ENCODE data around the gene GPR132. TPM values are rescaled to one million over a fixed set of nuclear protein-coding genes. Genes with fewer than 3 reads are reported as not detected.

The GPR132 gene
- total and polyA plus RNA-seq, 2 of the 13 experiments (the other 11 are each of a cell fraction or from before 2014, with no cell fraction given): not detected

- TF ChIP-seq AHR (CRISPR knock-in tag; IDR thresholded peaks at IDR 0.05): no peak; the same call in 1 of the 2 replicates
- peak; percentile 79; the same call in 1 of the 2 replicates for TF ChIP-seq ZNF816 (CRISPR knock-in tag; IDR thresholded peaks at IDR 0.05; ENCODE audit: borderline replicate concordance)
- no peak for TF ChIP-seq GABPA (IDR thresholded peaks at IDR 0.05; ENCODE audit: low read depth, low read length)
- no peak; the same call in 1 of the 2 replicates for TF ChIP-seq GABPA (CRISPR knock-in tag; IDR thresholded peaks at IDR 0.05; ENCODE audit: low read depth)
- TF ChIP-seq TRIM22 (IDR thresholded peaks at IDR 0.05): no peak
- TF ChIP-seq ZNF614 (CRISPR knock-in tag; IDR thresholded peaks at IDR 0.05; ENCODE audit: borderline replicate concordance): no peak
- TF ChIP-seq SMAD3 (CRISPR knock-in tag; IDR thresholded peaks at IDR 0.05): no peak
- TF ChIP-seq GZF1 (CRISPR knock-in tag; IDR thresholded peaks at IDR 0.05): no peak
- TF ChIP-seq ZFX (CRISPR knock-in tag; IDR thresholded peaks at IDR 0.05; ENCODE audit: low read depth): peak; percentile 55
- no peak for TF ChIP-seq FOXP1 (IDR thresholded peaks at IDR 0.05)
- no peak for TF ChIP-seq FOXP1 (CRISPR knock-in tag; IDR thresholded peaks at IDR 0.05)
- TF ChIP-seq ZNF660 (CRISPR knock-in tag; IDR thresholded peaks at IDR 0.05; ENCODE audit: borderline replicate concordance, low read depth): no peak
- no peak for TF ChIP-seq FIP1L1 (IDR thresholded peaks at IDR 0.05; ENCODE audit: borderline replicate concordance, insufficient read depth, low read depth, low read length)
- no peak for TF ChIP-seq ZNF34 (CRISPR knock-in tag; IDR thresholded peaks at IDR 0.05; ENCODE audit: borderline replicate concordance)
- TF ChIP-seq BRF2 (CRISPR knock-in tag; IDR thresholded peaks at IDR 0.05): no peak
- no peak for TF ChIP-seq FOXJ3 (CRISPR knock-in tag; IDR thresholded peaks at IDR 0.05; ENCODE audit: borderline replicate concordance)
- TF ChIP-seq ZNF20 (CRISPR knock-in tag; IDR thresholded peaks at IDR 0.05): no peak
- 0 out of 2 replicates have a peak, but pooled peaks have one; percentile 31 for TF ChIP-seq ZNF510 (CRISPR knock-in tag; IDR thresholded peaks at IDR 0.05; ENCODE audit: low read depth)
- no peak for TF ChIP-seq CENPX (CRISPR knock-in tag; IDR thresholded peaks at IDR 0.05)
- no peak for TF ChIP-seq RBM39 (IDR thresholded peaks at IDR 0.05; ENCODE audit: low read depth, low read length, poor library complexity, severe bottlenecking)
- TF ChIP-seq KDM5B (CRISPR knock-in tag; IDR thresholded peaks at IDR 0.05; ENCODE audit: borderline replicate concordance): no peak
- TF ChIP-seq ZNF362 (CRISPR knock-in tag; IDR thresholded peaks at IDR 0.05; ENCODE audit: borderline replicate concordance): no peak
- TF ChIP-seq ZNF629 (CRISPR knock-in tag; conservative IDR thresholded peaks at IDR 0.05): no peak
- TF ChIP-seq HDAC6 (IDR thresholded peaks at IDR 0.05; ENCODE audit: low read depth, low read length): no peak
- TF ChIP-seq SIN3A (IDR thresholded peaks at IDR 0.05; ENCODE audit: borderline replicate concordance, low read depth, low read length): no peak
- TF ChIP-seq RARA (CRISPR knock-in tag; IDR thresholded peaks at IDR 0.05): no peak
These were observed 43.5 kb downstream of the GPR132 start (continued) for GRCh38 chr14:105021656-105022275.

Measured in HepG2 (cell line).